Ishikawa (cell line): Measurements from ENCODE around the gene UBE3D.

Experiments
- MAX ChIP-seq: IDR thresholded peaks from 2 replicates; pipeline ENCODE4 v1.6.1; 2012
- REST ChIP-seq: IDR thresholded peaks from 2 replicates; pipeline ENCODE4 v1.6.1; 2012; ENCODE audit warnings: low read depth, mild to moderate bottlenecking
- USF1 ChIP-seq: IDR thresholded peaks from 2 replicates; pipeline ENCODE4 v1.6.1; 2012

- TF ChIP-seq MAX (no peak), USF1 (no peak), REST (no peak)
Observed at GRCh38 chr6:82874867-82875266, 190.8 kb downstream of the UBE3D start.
